GM19438 (cell line): Measurements from ENCODE around the gene HNF4A.

Experiments
- ATAC-seq: cut with Tn5 transposase; IDR thresholded peaks from one replicate; pipeline ENCODE4 v1.9.1; 2021; ENCODE audit warnings: low read depth; ENCODE audit not compliant: unreplicated experiment

Gene HNF4A

DNA sequence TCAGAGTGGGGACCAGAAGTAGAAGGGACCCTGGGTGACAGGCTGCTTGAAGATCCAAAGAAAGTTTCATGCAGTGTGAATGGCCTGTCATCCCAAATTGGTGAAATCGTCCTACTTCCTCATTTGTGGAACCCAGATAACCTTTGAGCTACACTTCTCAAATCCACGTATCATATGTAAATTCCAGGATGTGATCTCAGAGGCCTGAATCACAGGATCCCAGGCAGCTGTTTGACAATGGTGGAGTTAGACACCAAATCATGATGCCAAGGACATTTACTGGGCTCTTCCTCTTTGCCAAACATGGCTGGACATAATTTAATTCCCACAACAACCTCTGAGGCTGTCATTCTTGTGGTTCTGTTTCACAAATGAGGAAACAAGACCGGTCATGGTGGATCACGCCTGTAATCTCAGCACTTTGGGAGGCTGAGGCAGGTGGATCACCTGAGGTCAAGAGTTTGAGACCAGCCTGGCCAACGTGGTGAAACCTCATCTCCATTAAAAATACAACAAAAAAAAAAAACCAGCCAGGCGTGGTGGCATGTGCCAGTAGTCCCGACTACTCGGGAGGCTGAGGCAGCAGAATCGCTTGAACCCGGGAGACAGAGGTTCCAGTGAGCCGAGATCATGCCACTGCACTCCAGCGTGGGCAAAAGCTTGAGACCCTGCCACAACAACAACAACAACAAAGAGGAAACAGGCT lies 80.3 kb downstream of the HNF4A start:
- no peak for ATAC-seq

DNA sequence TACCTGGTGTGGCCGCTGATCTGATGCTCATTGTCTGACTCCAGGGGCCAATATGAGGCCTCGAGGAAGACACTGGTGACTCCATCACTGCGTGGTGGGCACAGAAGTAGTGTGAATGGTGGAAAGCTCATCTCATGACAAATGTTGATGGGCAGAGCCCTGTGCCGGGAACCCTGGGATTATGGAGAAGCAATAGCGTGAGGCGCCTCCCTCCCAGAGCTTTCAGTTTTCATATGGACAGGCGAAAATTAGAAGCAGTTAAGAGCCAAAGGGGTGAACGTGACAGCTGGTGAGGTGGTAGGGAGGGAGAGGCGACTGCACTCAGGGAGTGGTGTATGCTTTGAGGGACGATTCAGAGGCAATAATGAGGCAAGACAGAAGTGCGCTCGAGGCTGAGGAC lies 80.9 kb downstream of the HNF4A start:
- no peak for ATAC-seq

DNA sequence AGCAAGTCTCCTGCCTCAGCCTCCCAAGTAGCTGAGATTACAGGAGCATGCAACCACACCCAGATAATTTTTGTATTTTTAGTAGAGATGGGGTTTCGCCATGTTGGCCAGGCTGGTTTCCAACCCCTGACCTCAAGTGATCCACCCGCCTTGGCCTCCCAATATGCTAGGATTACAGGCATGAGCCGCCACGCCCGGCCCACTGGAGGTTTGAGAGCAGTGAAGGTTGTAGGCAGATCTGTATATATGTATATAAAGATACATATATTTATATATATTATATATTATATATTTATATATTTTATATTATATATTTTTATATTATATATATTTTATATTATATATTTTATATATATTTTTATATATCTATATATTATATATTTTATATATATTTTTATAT lies 82.0 kb downstream of the HNF4A start:
- no peak for ATAC-seq

DNA sequence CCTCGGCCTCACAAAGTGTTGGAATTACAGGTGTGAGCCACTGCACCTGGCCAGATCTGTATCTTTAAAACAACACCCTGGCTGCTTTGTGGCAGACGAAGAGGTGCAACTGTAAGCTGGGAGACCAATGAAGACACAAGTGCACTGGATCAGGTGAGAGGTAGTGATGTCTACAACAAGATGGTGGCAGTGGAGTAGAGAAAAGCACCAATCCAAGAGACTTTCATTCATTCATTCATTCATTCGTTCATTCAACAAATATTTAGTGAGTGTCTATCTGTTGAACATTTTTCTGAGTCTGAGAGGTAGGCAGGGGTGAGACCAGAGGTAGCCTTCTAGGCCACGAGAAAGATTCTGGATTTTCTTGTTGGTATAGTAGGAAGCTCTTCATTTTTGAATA lies 83.3 kb downstream of the HNF4A start:
- ATAC-seq = no peak

DNA sequence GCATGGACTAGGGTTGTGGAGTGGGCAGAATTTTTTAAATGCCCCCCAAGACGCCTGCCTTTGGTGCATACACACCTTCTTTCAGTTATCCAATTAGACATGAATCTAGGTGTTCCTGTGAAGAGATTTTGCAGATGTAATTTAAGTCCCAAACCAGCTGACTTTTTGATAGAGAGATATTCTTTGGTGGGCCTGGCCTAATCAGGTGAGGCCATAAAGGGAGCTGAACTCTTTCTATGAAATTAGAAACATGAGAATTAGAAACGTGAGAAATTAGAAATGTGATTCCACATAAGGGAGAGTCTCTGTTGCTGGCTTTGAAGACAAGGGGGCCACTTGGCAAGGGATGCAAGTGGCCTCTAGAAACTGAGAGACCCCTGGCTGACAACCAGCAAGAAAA lies 83.8 kb downstream of the HNF4A start:
- ATAC-seq = no peak

DNA sequence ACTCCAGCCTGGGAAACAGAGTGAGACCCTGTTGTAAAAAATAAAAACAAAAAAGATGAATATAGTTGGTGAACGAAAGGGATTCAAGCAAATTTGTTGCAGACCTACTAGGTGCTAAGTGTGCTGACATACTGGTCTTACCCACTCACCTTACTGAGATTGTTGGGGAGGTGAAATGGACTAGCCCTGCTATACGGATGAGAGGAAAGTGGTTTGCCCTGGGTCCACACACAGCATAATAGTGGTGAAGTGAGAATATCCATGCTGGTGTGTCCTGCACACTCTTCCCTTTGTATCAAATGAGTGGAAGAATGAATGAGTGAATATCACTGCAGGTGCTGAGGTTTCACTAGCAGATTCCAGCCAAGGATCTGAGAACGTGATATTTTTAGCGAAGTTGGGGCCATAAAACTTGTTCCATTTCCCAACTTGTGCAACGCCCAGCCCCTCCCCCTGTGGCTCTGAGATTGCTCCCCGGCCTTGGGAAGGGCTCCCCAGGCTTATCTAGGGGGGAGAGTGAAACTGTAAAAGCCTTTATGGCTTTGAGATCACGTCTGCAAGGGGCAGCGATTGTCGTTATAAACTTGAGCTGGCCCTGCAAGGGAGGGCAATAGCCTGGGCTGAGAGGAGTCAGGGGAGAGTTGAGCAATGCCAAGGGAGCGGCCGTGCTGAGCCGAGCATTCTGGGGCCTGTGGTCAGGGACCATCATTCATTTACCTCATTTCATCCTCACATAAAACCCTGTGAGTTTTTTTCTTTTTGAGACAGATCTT lies 87.0 kb downstream of the HNF4A start:
- no peak for ATAC-seq

DNA sequence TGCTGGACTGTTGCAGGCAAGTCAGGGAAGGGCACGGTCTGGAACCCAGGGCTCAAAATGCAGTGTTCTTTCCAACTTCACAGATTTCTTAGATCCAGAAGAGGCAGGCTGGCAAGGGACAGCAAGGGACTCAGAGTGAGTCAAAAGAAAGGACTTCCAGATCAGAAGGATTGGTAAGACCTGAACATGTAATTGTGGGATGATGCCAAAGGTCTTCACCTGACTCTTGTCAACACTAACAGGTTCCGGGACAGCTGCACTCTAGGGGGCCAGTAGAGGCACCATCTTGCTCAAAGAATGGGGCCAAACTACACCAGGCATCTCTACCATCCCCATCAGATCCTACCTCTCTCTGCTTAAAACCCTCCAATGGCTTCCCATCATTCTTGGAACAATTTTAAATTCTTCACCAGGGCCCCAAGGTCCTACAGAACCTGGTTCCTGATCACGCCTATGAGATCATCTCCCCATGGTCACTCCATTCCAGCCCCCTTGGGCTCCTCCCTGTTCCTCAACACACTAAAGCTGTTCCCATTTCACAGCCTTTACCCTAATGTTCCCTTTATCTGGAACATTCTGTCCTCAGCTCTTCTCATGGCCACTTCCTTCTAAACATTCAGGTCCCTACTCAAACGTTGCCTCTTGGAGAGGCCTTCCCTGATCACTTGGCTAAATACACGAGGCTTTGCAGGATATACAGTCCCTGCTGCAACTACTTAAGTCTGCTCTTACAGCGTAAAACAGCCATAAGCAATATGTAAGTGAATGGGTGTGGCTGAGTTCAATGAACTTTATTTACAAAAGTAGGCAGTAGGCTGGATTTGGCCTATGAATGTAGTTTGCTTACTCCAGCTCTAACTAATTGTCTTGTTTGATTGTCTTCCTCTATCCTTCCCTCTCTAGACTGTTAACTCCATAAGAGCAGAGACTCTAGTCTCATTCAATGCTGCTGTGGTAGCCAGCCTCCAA lies 90.5 kb downstream of the HNF4A start:
- no peak for ATAC-seq

DNA sequence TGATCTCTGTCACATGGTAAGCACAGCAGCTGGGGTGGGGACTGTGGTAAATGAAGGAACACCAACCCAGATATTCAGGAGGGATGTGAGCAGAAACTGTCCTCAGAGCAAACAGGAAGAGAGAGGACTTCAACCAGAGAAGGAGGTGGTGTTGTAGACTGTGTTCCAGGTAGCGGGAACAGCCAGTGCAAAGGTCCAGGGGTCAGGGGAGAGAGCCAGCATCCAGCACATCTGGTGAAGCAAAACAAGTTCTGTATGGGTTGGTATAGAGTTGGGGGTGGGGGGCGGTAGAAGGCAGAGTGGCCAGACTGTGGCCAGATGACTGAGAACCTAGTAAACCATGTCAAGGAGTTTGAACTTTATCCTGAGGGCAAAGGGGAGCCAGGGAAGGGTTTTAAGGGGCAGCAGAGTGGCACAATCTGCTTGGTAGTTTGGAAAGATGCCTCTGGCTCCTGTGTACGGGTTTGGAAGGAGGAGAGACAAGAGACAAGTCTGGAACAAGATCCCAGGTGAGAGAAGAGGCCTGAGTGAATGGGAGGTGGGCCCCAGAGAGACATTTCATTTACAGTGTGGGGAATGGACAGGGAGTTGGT lies 92.4 kb downstream of the HNF4A start:
- ATAC-seq = no peak

DNA sequence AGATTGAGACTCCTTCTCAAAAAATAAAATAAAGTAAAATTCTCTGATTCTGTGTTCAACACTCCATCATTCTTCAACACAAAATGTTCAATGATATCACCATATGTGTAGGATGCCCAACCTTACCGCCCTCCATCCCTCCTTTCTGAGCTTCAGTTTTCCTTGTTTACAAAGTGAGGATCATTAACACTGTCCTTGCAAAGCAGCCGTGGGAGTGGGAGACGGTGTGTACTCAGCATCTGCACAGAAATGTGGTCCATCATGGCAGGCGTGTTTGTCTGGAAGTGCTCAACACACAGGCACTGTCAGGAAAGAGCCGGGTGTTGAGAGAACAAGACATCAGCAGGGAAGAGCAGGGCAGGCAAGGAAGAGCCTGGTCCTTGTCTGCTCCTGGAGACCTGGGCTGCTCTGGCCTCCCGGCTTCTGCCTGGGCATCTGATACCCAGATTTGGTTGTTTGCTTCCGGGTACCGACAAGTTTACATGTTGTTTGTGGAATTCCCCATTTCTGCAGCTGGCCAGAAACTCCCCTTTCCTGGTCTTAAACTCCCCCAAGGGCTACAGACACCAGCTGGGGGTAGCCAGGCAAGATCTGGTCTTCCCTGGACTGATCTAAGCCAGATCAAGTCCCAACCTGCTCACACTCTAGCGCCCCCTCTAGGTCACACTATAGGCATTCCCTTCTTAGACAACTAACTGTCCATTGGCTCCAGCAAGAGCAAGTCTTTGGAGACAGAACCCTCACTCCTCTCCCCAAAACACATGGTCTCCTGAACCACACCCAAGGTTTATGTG lies 93.5 kb downstream of the HNF4A start:
- no peak for ATAC-seq

DNA sequence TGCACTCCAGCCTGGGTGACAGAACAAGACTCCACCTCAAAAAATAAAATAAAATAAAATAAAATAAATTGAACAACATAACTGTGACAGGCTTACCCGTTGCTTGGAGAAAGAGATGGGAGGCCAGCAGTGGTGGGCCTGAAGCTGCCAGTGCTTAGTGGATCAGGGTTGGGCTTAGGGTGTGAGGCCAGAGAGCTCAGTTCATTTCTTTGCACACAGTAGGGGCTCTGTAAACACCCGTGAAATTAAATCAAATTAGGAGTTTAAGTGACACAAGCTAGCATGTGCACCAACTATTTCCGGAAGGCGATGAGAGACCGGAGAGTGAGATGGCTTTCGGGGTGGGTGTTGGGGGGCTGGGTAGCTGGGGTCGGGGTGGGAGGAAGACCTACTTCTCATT lies 94.4 kb downstream of the HNF4A start:
- no peak for ATAC-seq

DNA sequence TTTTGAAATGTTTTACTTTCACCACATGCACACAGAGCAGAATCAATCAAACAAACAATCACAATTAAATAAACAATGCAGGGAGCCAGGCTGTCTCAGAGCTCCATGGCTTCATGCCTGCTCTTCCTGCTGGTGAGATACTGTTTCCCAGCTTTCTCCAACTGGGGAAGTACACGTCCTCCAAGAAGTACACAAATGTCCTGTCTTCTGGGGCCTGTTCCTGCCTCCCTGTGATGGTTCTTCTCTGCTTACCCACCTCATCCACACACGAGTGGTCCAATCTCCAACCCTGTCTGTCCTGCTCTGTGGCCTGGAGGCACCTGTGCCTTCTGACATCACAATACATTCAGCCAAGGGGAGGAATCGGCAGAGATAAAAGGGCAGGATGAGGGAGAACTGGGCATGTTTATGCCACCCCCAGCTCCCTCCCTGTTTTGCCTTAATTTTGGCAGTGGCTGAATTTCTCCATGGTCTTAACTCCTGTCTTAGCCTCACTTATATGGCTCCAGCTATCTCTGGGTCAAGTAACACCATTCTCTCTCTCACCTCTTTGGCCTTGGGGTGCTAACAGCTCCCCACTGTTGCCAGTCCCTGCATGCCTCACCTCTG lies 94.9 kb downstream of the HNF4A start:
- no peak for ATAC-seq

DNA sequence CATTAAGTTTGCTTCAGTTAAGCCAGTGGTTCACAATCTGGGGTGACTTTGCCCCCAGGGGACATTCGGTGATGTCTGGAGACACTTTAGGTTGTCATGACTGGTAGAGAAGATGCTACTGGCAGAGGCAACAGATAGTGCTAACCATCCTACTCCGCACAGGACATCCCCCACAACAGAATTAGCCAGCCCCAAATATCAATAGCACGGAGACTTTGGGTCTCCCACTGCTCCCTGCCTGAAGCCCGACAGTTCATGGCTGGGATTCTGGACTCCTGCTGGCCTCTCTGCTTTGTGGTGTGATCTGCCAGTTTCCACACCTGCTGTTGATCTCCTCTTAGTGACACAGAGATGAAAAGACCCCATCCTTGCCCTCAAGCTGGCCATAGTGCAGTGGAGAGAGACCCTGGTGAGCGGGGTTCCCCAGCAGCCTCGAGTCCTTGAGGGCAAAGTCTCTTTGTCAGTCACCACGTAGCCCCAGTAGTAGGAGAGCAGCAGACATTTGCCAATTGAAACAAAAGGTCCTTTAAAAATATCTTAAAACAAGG lies 95.5 kb downstream of the HNF4A start:
- ATAC-seq = no peak

DNA sequence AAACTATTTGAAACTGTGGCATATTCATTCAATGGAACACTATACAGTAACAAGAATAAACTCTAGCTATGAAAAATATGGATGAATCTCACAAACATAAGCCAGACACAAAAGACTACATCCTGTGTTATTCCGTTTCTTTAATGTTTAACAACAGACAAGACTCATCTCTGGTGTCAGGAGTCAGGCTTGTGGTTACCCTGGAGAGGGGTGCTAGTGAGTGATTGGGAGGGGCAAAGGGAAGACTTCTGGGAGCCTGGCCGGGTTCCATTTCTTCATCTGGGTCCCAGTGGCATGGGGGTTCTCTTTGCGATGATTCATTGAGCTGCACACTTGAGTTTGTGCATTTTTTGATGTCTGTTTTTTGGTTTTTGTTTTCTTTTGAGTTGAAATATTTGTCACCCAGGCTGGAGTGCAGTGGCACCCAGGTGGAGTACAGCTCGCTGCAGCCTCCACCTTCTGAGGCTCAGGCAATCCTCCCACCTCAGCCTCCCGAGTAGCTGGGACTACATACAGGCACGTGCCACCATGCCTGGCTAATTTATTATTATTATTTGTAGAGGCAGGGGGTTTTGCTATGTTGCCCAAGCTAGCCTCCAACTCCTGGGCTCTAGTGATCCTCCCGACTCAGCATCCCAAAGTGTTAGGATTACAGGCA lies 98.9 kb downstream of the HNF4A start:
- ATAC-seq = no peak

DNA sequence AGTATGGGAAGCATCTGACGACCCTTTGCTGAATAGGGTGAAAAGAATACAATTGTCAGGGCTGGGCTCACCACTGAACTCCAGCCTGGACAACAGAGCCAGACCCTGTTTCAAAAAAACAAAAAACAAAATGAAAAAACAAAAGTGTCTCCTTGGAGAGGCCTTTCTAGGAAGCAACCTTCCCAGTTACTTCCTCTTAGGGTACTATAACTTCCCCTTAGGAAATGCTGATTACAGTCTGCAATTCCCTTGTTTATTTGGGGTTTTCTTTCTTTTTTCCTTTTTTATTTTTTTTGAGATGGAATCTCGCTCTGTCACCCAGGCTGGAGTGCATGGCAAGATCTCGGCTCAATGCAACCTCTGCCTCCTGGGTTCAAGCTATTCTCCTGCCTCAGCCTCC lies 99.6 kb downstream of the HNF4A start:
- no peak for ATAC-seq

DNA sequence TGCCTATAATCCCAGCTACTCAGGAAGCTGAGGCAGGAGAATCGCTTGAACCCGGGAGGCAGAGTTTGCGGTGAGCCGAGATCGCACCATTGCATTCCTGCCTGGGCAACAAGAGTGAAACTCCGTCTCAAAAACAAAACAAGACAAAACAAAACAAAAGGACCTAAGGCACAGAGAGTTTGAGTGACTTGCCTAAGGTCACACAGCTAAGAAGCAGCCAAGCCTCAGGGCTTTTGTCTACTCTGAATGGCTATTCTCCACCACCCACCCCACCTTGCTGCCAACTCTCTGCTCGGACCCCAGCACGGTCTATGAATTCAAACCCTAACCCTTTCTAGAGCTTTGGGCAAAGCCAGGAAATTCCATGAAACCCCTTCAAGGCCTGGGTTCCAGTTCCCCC lies 101.1 kb downstream of the HNF4A start:
- ATAC-seq = no peak

DNA sequence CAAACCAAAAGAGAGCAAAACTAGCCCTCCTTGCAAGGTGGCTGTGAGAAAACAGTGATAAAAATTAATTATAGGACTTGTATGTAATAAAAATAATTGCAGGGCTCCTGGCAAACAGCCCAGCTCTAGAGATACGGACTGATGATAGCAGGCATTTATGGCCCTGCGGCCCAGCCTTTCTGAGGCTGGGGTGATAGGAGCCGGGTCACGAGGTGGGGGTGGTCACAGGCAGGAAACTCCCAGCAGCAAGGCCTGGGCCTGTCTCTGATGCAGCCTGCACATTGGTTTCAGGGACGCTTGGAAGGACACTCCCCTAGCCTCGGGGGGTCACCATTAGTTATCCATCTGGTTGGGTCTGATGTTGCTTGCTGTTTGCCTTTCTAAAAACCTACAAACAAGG lies 101.5 kb downstream of the HNF4A start:
- ATAC-seq = no peak

DNA sequence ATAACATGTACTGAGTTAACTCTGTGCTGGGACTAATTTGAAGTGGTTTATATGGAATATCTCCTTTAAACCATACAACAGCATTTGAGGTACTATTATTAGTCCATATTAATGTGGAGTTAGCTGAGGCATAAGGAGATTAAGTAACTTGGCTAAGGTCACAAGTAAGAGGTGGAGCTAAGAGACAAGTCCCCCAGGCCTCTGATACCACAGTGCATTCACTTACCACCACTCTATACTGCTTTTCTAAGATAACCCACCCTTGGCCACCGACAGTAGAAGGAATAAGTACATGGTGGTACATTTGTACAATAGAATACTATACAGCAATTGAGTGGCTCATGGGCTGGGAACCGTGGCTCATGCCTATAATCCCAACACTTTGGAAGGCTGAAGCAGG lies 103.8 kb downstream of the HNF4A start:
- no peak for ATAC-seq

DNA sequence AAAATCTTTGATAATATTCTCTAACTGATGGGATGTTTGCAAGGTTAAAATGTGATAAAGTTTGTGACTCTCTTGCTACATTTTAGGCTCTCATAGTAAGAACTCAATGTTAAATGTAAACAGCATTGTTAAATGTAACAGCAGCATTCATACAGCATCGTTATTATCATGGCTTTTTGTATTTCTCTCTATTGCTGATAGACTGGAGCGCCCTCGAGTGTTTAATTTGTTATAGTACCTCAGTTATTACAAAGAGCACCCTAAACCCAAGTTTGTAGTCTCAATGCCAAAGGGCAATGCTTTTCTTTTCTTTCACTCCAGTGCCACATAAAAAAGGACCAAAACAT lies 105.3 kb downstream of the HNF4A start:
- ATAC-seq = no peak
